Peyer's patch (tissue), 4 donors: ENCODE results near the gene CAMKK1.

ENCODE experiments used
- POLR2A ChIP-seq, 2 donors: fragments of 450-650 bp; IDR thresholded peaks; one replicate each; pipeline ENCODE4 v1.5.1; 2017; ENCODE audit warnings: antibody characterized with exemption in 2 of 2, mild to moderate bottlenecking in 2 of 2, moderate library complexity in 2 of 2
- TF ChIP-seq, protein P1 (sequence below), 6 experiments: fragments of 450-650 bp in 4 of 6; fragments of 200-600 bp in 2 of 6; sonication (generic) in 1 of 6; IDR thresholded peaks; one replicate each; pipeline ENCODE4 v1.5.1; 2017 to 2019; ENCODE audit warnings: antibody characterized with exemption in 6 of 6, mild to moderate bottlenecking in 3 of 6, moderate library complexity in 1 of 6

DNA sequence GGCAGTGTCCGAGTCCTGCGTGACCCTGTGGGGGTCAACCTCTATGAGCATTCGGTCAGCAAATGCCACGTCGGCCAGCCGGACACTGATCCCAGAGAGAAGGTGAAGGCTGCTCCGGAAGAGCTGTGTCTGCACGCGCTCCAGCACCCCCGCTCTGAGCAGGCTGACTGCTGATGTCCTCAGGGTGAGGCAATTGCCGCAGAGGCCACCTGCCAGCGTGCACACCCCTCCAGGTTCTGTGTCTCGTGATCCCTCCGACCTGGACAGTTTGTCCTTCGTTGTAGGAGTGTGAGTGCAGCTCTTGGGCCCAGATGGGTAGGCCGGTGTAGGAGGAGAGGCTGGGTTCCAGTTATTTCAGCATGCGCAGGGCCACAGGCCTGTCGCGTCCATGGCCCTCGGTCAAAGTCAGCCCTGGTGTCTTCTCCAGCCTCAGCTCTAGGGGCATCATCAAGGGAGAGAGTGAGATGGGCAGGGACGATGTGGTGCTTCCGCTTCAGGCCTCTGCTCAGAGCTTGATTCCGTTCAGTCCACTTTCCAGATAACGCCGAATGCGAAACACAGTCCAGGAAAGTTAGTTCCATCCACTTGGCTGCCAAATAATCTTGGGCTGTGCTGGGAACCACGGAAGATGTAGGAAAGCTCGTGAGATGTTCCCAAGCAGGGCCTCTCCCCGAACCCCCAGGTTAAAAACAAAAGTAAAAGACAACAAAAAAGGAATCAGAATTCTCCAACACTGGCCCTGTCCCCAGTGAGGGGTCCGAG lies 31.7 kb downstream of the CAMKK1 start:
- TF ChIP-seq, protein P1, sequence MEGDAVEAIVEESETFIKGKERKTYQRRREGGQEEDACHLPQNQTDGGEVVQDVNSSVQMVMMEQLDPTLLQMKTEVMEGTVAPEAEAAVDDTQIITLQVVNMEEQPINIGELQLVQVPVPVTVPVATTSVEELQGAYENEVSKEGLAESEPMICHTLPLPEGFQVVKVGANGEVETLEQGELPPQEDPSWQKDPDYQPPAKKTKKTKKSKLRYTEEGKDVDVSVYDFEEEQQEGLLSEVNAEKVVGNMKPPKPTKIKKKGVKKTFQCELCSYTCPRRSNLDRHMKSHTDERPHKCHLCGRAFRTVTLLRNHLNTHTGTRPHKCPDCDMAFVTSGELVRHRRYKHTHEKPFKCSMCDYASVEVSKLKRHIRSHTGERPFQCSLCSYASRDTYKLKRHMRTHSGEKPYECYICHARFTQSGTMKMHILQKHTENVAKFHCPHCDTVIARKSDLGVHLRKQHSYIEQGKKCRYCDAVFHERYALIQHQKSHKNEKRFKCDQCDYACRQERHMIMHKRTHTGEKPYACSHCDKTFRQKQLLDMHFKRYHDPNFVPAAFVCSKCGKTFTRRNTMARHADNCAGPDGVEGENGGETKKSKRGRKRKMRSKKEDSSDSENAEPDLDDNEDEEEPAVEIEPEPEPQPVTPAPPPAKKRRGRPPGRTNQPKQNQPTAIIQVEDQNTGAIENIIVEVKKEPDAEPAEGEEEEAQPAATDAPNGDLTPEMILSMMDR (IDR thresholded peaks at IDR 0.05): no peak
- no peak for TF ChIP-seq POLR2A (IDR thresholded peaks at IDR 0.05)
